HEK293 (cell line): ENCODE measurements around the gene LAMA2.

Experiments
- CTCF ChIA-PET: fragments of 350-600 bp; formaldehyde crosslinking; extraction: SDS; loops from one replicate; lab custom pipeline; 2021; ENCODE audit warnings: antibody characterized with exemption; lab: Yijun Ruan, JAX
- POLR2A ChIA-PET: fragments of 300-600 bp; formaldehyde crosslinking; extraction: SDS; loops from one replicate; lab custom pipeline; 2020; ENCODE audit warnings: antibody characterized with exemption, inconsistent platforms; lab: Yijun Ruan, JAX
- H3K27ac ChIP-seq: fragments of 200-500 bp; sonication (Bioruptor generic); 2 replicates; pipeline ENCODE4 v1.5.1; 2014; ENCODE audit warnings: low read depth, low read length, control low read depth, inconsistent platforms; ENCODE audit errors: extremely low read depth
- H3K36me3 ChIP-seq, 2 experiments: fragments of 200-500 bp in 1 of 2; sonication (Bioruptor generic) in 1 of 2; 1 replicate in 1 of 2; 2 replicates in 1 of 2; pipeline ENCODE4 v1.5.1; 2014 to 2017; ENCODE audit warnings: inconsistent platforms in 2 of 2, low read length in 2 of 2; ENCODE audit not compliant: control insufficient read depth in 2 of 2, insufficient read depth in 1 of 2
- H3K4me1 ChIP-seq: fragments of 200-500 bp; sonication (Bioruptor generic); 2 replicates; pipeline ENCODE4 v1.5.1; 2014; ENCODE audit warnings: mild to moderate bottlenecking, low read length, inconsistent platforms; ENCODE audit not compliant: control insufficient read depth, insufficient read depth
- H3K4me3 ChIP-seq: 2 replicates; pipeline ENCODE4 v1.5.1; 2011; ENCODE audit warnings: low read depth, mild to moderate bottlenecking, control low read depth, low read length, moderate library complexity
- H3K9me3 ChIP-seq: fragments of 200-500 bp; sonication (Bioruptor generic); 2 replicates; pipeline ENCODE4 v1.5.1; 2014; ENCODE audit warnings: low read depth, low read length, inconsistent platforms; ENCODE audit not compliant: control insufficient read depth, insufficient read depth
- BCL11A ChIP-seq: fragments of 450-650 bp; formaldehyde crosslinking; IDR thresholded peaks from 2 replicates; pipeline ENCODE4 v1.5.1; 2016; ENCODE audit warnings: low read depth, missing biosample characterization, missing genetic modification characterization
- BCL11B ChIP-seq: fragments of 450-650 bp; formaldehyde crosslinking; IDR thresholded peaks from 2 replicates; pipeline ENCODE4 v1.5.1; 2016; ENCODE audit warnings: low read depth, missing biosample characterization, missing genetic modification characterization
- KLF17 ChIP-seq: fragments of 450-650 bp; formaldehyde crosslinking; IDR thresholded peaks from 2 replicates; pipeline ENCODE4 v1.5.1; 2016; ENCODE audit warnings: missing biosample characterization, missing genetic modification characterization
- PRDM4 ChIP-seq: fragments of 450-650 bp; formaldehyde crosslinking; IDR thresholded peaks from 2 replicates; pipeline ENCODE4 v1.5.1; 2017; ENCODE audit warnings: missing biosample characterization, missing genetic modification characterization
- TRIM28 ChIP-seq: IDR thresholded peaks from 2 replicates; pipeline ENCODE4 v1.6.1; 2011; ENCODE audit warnings: low read length, control low read depth, borderline replicate concordance
- ZNF366 ChIP-seq: fragments of 450-650 bp; formaldehyde crosslinking; conservative IDR thresholded peaks from 2 replicates; pipeline ENCODE4 v1.5.1; 2016; ENCODE audit warnings: missing biosample characterization, missing genetic modification characterization
- ZNF391 ChIP-seq: fragments of 450-650 bp; formaldehyde crosslinking; IDR thresholded peaks from 2 replicates; pipeline ENCODE4 v1.5.1; 2016; ENCODE audit warnings: low read depth, missing biosample characterization, missing genetic modification characterization, borderline replicate concordance
- ZNF48 ChIP-seq: fragments of 450-650 bp; formaldehyde crosslinking; IDR thresholded peaks from 2 replicates; pipeline ENCODE4 v1.5.1; 2016; ENCODE audit warnings: missing biosample characterization, missing genetic modification characterization
- ZNF513 ChIP-seq: fragments of 450-650 bp; IDR thresholded peaks from 2 replicates; pipeline ENCODE4 v1.5.1; 2018; ENCODE audit warnings: missing biosample characterization, missing genetic modification characterization
- ZNF558 ChIP-seq: fragments of 450-650 bp; formaldehyde crosslinking; IDR thresholded peaks from 2 replicates; pipeline ENCODE4 v1.5.1; 2016; ENCODE audit warnings: missing biosample characterization, missing genetic modification characterization
- ZNF658 ChIP-seq: fragments of 450-650 bp; formaldehyde crosslinking; IDR thresholded peaks from 2 replicates; pipeline ENCODE4; 2016; ENCODE audit warnings: missing biosample characterization, missing genetic modification characterization
- ZNF660 ChIP-seq: fragments of 450-650 bp; IDR thresholded peaks from 2 replicates; pipeline ENCODE4 v1.5.1; 2018; ENCODE audit warnings: missing biosample characterization, mild to moderate bottlenecking, missing genetic modification characterization
- TF ChIP-seq, protein P1 (sequence below): fragments of 450-650 bp; formaldehyde crosslinking; IDR thresholded peaks from 2 replicates; pipeline ENCODE4 v1.5.1; 2016; ENCODE audit warnings: missing biosample characterization, missing genetic modification characterization
- TF ChIP-seq, protein P2 (sequence below): fragments of 450-650 bp; formaldehyde crosslinking; conservative IDR thresholded peaks from 2 replicates; pipeline ENCODE4 v1.5.1; 2016; ENCODE audit warnings: low read depth, missing biosample characterization, missing genetic modification characterization
- TF ChIP-seq, protein P3 (sequence below): fragments of 450-650 bp; formaldehyde crosslinking; conservative IDR thresholded peaks from 2 replicates; pipeline ENCODE4 v1.5.1; 2016; ENCODE audit warnings: low read depth, missing biosample characterization, missing genetic modification characterization

LAMA2 gene

GRCh38 chr6:129507846-129508245, 624.9 kb downstream of the LAMA2 start:
- CTCF ChIA-PET, result no interaction called here
- Histone ChIP-seq H3K27ac (no peak overlapping the region), H3K4me1 (no peaks in the 10 kb centered on the region), H3K4me3 (no peak overlapping the region), H3K9me3 (no peaks in the 10 kb centered on the region), H3K36me3 (no peaks in the 10 kb centered on the region)
- TF ChIP-seq BCL11B (no peak), ZNF391 (tag by site-specific recombination) (no peak), TRIM28 (no peak), ZNF660 (no peak)
- TF ChIP-seq, protein P1, sequence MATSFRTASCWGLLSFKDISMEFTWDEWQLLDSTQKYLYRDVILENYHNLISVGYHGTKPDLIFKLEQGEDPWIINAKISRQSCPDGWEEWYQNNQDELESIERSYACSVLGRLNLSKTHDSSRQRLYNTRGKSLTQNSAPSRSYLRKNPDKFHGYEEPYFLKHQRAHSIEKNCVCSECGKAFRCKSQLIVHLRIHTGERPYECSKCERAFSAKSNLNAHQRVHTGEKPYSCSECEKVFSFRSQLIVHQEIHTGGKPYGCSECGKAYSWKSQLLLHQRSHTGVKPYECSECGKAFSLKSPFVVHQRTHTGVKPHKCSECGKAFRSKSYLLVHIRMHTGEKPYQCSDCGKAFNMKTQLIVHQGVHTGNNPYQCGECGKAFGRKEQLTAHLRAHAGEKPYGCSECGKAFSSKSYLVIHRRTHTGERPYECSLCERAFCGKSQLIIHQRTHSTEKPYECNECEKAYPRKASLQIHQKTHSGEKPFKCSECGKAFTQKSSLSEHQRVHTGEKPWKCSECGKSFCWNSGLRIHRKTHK (tag by site-specific recombination), result no peak
- POLR2A ChIA-PET, result no interaction called here

- Histone ChIP-seq H3K4me3 (no peak overlapping the region), H3K36me3 (no peaks in the 10 kb centered on the region), H3K9me3 (no peaks in the 10 kb centered on the region), H3K4me1 (no peaks in the 10 kb centered on the region), H3K27ac (no peak overlapping the region)
- ChIA-PET POLR2A (no interaction called here), CTCF (interaction anchor here (1.3 kb wide), 1 partner anchor 8 kb away, joined by 3 read pairs; no protein-coding TSS in a partner anchor)
- TF ChIP-seq ZNF513 (tag by site-specific recombination), result no peak
- TF ChIP-seq ZNF48 (tag by site-specific recombination), result no peak
- TF ChIP-seq PRDM4 (tag by site-specific recombination), result no peak
- no peak for TF ChIP-seq BCL11A (tag by site-specific recombination)
- no peak for TF ChIP-seq ZNF366
- TF ChIP-seq, protein P2, sequence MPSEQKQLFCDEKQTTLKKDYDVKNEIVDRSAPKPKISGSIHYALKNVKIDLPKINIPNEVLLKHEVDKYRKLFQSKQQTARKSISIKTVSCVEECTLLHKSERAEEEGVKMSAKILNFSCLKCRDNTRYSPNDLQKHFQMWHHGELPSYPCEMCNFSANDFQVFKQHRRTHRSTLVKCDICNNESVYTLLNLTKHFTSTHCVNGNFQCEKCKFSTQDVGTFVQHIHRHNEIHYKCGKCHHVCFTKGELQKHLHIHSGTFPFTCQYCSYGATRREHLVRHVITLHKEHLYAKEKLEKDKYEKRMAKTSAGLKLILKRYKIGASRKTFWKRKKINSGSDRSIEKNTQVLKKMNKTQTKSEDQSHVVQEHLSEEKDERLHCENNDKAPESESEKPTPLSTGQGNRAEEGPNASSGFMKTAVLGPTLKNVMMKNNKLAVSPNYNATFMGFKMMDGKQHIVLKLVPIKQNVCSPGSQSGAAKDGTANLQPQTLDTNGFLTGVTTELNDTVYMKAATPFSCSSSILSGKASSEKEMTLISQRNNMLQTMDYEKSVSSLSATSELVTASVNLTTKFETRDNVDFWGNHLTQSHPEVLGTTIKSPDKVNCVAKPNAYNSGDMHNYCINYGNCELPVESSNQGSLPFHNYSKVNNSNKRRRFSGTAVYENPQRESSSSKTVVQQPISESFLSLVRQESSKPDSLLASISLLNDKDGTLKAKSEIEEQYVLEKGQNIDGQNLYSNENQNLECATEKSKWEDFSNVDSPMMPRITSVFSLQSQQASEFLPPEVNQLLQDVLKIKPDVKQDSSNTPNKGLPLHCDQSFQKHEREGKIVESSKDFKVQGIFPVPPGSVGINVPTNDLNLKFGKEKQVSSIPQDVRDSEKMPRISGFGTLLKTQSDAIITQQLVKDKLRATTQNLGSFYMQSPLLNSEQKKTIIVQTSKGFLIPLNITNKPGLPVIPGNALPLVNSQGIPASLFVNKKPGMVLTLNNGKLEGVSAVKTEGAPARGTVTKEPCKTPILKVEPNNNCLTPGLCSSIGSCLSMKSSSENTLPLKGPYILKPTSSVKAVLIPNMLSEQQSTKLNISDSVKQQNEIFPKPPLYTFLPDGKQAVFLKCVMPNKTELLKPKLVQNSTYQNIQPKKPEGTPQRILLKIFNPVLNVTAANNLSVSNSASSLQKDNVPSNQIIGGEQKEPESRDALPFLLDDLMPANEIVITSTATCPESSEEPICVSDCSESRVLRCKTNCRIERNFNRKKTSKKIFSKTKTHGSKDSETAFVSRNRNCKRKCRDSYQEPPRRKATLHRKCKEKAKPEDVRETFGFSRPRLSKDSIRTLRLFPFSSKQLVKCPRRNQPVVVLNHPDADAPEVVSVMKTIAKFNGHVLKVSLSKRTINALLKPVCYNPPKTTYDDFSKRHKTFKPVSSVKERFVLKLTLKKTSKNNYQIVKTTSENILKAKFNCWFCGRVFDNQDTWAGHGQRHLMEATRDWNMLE (tag by site-specific recombination), result no peak
- TF ChIP-seq ZNF658 (tag by site-specific recombination), result no peak
- no peak for TF ChIP-seq KLF17 (tag by site-specific recombination)
- TF ChIP-seq, protein P3, sequence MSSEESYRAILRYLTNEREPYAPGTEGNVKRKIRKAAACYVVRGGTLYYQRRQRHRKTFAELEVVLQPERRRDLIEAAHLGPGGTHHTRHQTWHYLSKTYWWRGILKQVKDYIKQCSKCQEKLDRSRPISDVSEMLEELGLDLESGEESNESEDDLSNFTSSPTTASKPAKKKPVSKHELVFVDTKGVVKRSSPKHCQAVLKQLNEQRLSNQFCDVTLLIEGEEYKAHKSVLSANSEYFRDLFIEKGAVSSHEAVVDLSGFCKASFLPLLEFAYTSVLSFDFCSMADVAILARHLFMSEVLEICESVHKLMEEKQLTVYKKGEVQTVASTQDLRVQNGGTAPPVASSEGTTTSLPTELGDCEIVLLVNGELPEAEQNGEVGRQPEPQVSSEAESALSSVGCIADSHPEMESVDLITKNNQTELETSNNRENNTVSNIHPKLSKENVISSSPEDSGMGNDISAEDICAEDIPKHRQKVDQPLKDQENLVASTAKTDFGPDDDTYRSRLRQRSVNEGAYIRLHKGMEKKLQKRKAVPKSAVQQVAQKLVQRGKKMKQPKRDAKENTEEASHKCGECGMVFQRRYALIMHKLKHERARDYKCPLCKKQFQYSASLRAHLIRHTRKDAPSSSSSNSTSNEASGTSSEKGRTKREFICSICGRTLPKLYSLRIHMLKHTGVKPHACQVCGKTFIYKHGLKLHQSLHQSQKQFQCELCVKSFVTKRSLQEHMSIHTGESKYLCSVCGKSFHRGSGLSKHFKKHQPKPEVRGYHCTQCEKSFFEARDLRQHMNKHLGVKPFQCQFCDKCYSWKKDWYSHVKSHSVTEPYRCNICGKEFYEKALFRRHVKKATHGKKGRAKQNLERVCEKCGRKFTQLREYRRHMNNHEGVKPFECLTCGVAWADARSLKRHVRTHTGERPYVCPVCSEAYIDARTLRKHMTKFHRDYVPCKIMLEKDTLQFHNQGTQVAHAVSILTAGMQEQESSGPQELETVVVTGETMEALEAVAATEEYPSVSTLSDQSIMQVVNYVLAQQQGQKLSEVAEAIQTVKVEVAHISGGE (tag by site-specific recombination), result no peak
- no peak for TF ChIP-seq ZNF558 (tag by site-specific recombination)
Observed at GRCh38 chr6:129508477-129509145, 625.7 kb downstream of the LAMA2 start.
